ENCODE data around the gene LRRC10B. TPM values are rescaled to one million over a fixed set of nuclear protein-coding genes. Genes with fewer than 3 reads are reported as not detected.
A peak's percentile ranks its signal among the peaks of the same experiment; 100 is the strongest.

LRRC10B gene
- total RNA-seq, 1 experiment from 2014 or later, result 0.39 TPM

GRCh38 chr11:61480261-61480993 is 28.1 kb upstream of the LRRC10B start:
- no peak for TF ChIP-seq CTCF (conservative IDR thresholded peaks at IDR 0.05)
- H2BK120ac ChIP-seq (ENCODE audit: low read depth, low read length, poor library complexity, severe bottlenecking), result no peak overlapping the region
- WGBS (ENCODE audit: extremely low coverage, insufficient read length, low lambda C conversion rate), result no CpG with 5 or more reads among the region's 15 CpGs
- no peak overlapping the region for H3K27ac ChIP-seq (ENCODE audit: insufficient read length, low read depth, low read length)
- no peak overlapping the region for H3K4ac ChIP-seq (ENCODE audit: low read depth, low read length)
- no peaks in the 10 kb centered on the region for H3K27me3 ChIP-seq (ENCODE audit: insufficient read depth, low read length)
- H3K4me1 ChIP-seq (ENCODE audit: insufficient read depth, low read length), result no peaks in the 10 kb centered on the region
- no peak overlapping the region for H3K4me2 ChIP-seq (ENCODE audit: insufficient read depth, insufficient read length, low read length)
- no peak overlapping the region for H4K5ac ChIP-seq (ENCODE audit: insufficient read length, low read depth, low read length)
- no peak overlapping the region for H3K4me3 Mint-ChIP-seq
- no peaks in the 10 kb centered on the region for H3K79me2 ChIP-seq (ENCODE audit: insufficient read depth, low read length)
- H3K4me1 Mint-ChIP-seq, result peaks cover 17 to 35% of the 10 kb centered on the region in 2 experiments
- no peak overlapping the region; a peak in 1 of 7 replicates for H3K27ac Mint-ChIP-seq
- no peak overlapping the region for H3K56ac ChIP-seq (ENCODE audit: insufficient read length, low read depth, low read length)
- no peaks in the 10 kb centered on the region for H3K79me1 ChIP-seq (ENCODE audit: insufficient read depth, low read depth, low read length, poor library complexity, severe bottlenecking)
- H3K23me2 ChIP-seq (ENCODE audit: insufficient read length, low read depth, low read length, poor library complexity, severe bottlenecking), result no peaks in the 10 kb centered on the region
- no peak overlapping the region for H2BK20ac ChIP-seq (ENCODE audit: low read depth, low read length, poor library complexity, severe bottlenecking)
- no peak overlapping the region for H2AK5ac ChIP-seq (ENCODE audit: insufficient read length, low read length)
- no peak overlapping the region for H2AFZ ChIP-seq (ENCODE audit: low read length)
- H3K9me3 ChIP-seq (ENCODE audit: control insufficient read depth, low read depth, low read length), result no peaks in the 10 kb centered on the region
- H4K20me1 ChIP-seq (ENCODE audit: control insufficient read depth, insufficient read depth, insufficient read length), result no peaks in the 10 kb centered on the region
- H3T11ph ChIP-seq (ENCODE audit: low read length), result no peak overlapping the region
- no peak overlapping the region for H3K9ac ChIP-seq (ENCODE audit: extremely low read depth, insufficient read length, low read length)
- H3K18ac ChIP-seq (ENCODE audit: insufficient read length, low read depth, low read length), result peak overlapping the region; percentile 9
- no peaks in the 10 kb centered on the region for H3K36me3 Mint-ChIP-seq (ENCODE audit: insufficient read depth in 1 of 3, low read depth in 3 of 3)
- no peak overlapping the region for H2BK5ac ChIP-seq (ENCODE audit: insufficient read length, low read length)
- no peaks in the 10 kb centered on the region for H3K9me3 Mint-ChIP-seq
- no peak for DNase-seq
- H4K8ac ChIP-seq (replicated peaks; ENCODE audit: insufficient read length, low read depth, low read length), result no peak overlapping the region
- H3K14ac ChIP-seq (ENCODE audit: insufficient read depth, low read length), result no peak overlapping the region
- no peak overlapping the region for H2BK15ac ChIP-seq (ENCODE audit: low read depth, low read length)
- H2BK12ac ChIP-seq (ENCODE audit: insufficient read length, low read depth, low read length), result no peak overlapping the region
- H3K23ac ChIP-seq (ENCODE audit: insufficient read length, low read depth, low read length), result no peak overlapping the region
- H3K27me3 Mint-ChIP-seq (ENCODE audit: low read depth), result peaks cover 7% of the 10 kb centered on the region
- H4K91ac ChIP-seq (ENCODE audit: insufficient read length, low read depth, low read length), result no peak overlapping the region
